ENCODE measurements around the gene ACTL6B.
A peak's percentile ranks its signal among the peaks of the same experiment; 100 is the strongest.
"Not testable (repeated sequence)": the region's sequence is repeated elsewhere in the genome, so short reads cannot be mapped to it uniquely, and the experiment has no call there.

ACTL6B gene

DNA sequence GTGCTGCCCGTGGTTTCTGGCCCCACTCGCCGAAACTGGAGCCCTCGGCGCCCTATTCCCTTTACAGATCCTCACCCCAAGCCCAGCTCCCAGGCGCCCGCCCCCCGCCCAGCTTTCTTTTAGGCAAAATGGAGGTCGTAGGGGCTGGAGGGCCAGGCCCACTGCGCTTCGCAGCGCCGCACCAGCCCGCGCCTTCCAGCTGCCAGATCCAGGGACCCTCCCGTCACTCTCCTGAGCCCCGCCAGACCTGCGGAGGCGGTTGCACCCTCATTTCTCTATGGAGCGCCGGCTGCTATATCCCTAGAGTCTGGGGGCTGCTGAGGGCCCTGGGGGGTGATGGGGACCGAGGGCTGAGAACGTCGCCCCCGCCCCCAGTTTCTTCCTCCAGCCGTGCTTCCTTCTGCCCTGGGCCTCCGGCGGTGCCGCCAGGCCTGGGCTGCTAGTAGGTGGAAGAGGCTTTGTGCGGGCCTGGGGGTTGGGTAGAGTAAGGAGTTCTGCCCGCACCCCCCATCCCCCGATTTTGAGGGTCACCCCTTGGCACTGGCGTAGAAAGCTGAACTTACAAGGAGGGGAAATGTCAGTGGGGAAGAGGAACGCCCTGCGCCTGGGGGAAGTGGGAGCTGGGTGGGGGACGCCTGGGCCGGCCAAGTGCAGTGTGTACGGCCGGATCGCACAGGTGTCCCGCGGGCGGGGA lies 18.3 kb upstream of the ACTL6B start:
- DNase-seq (ENCODE audit: low read depth): no peak
- H3K4me3 ChIP-seq (ENCODE audit: low read depth, low read length): peak overlapping the region; percentile 68
- TF ChIP-seq, protein P1, sequence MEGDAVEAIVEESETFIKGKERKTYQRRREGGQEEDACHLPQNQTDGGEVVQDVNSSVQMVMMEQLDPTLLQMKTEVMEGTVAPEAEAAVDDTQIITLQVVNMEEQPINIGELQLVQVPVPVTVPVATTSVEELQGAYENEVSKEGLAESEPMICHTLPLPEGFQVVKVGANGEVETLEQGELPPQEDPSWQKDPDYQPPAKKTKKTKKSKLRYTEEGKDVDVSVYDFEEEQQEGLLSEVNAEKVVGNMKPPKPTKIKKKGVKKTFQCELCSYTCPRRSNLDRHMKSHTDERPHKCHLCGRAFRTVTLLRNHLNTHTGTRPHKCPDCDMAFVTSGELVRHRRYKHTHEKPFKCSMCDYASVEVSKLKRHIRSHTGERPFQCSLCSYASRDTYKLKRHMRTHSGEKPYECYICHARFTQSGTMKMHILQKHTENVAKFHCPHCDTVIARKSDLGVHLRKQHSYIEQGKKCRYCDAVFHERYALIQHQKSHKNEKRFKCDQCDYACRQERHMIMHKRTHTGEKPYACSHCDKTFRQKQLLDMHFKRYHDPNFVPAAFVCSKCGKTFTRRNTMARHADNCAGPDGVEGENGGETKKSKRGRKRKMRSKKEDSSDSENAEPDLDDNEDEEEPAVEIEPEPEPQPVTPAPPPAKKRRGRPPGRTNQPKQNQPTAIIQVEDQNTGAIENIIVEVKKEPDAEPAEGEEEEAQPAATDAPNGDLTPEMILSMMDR (IDR thresholded peaks at IDR 0.05; ENCODE audit: insufficient read depth, low read depth, low read length, missing control alignments): no peak

DNA sequence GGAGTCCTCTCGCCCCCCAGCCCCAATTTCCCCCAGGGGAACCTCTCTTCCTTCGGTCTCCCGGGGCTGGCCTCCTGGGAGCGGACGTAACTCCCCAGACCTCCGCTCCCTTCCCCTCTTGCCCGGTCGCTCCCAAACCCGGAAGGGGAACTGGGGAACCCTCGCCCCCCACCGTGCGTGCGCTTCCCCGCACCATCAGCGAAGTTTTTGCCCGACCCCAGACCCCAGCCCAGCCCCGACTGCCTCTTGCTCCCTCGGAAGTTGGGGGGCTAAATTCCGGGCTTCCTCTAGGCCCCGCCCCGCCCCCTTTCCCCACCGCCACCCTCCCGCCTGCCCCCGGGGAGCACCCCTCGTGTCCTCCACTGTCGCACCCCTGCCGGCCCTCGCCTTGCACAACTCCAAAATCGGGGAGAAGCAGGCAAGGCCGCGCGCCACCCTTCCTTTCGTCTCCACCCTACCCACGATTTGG lies 17.7 kb upstream of the ACTL6B start:
- peak overlapping the region; percentile 68 for H3K4me3 ChIP-seq (ENCODE audit: low read depth, low read length)
- TF ChIP-seq, protein P1 (IDR thresholded peaks at IDR 0.05; ENCODE audit: insufficient read depth, low read depth, low read length, missing control alignments): no peak
- DNase-seq (ENCODE audit: low read depth): peak; percentile 54

DNA sequence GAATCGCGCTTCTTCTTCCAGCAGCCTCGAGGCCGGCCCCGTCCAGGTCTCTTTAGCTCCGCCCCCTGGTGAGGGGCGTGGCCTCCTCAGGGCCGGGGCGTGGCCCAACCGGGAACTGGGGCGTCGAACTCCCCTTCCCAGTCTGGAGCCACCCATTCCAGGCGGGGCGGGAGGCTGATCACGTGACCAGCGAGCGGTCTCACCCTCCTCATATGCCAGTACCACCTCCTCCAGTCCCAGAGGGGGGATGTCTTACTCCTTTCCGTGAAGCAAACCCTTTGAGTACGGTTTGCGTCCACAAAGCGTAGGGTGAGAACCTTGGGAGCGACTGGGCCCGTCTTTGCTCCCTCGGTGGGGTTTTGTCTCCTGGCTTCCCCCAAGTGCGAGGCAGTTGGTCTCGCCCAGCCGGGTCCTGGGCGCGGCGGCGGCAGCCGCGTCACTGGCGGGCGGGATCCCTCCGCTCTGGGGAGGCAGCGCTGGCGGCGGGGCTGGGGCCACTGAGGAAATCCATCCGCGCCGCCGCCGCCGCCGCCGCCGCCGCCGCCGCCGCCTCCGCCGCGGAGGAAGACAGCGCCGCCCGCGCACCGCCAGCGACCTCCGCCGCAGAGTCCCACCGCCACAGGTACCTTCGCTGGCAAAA lies 17.2 kb upstream of the ACTL6B start, which contains the start of gene GNB2:
TSS of gene GNB2 (plus strand) at position 439 of the 640 bp plus-strand sequence. CDS start 2,526 bp downstream, outside the sequence.
- H3K4me3 ChIP-seq (ENCODE audit: low read depth, low read length): peak within 1 kb of the TSS; percentile 68
- TF ChIP-seq, protein P1 (IDR thresholded peaks at IDR 0.05; ENCODE audit: insufficient read depth, low read depth, low read length, missing control alignments): no peak
- DNase-seq (ENCODE audit: low read depth): peak; percentile 99

DNA sequence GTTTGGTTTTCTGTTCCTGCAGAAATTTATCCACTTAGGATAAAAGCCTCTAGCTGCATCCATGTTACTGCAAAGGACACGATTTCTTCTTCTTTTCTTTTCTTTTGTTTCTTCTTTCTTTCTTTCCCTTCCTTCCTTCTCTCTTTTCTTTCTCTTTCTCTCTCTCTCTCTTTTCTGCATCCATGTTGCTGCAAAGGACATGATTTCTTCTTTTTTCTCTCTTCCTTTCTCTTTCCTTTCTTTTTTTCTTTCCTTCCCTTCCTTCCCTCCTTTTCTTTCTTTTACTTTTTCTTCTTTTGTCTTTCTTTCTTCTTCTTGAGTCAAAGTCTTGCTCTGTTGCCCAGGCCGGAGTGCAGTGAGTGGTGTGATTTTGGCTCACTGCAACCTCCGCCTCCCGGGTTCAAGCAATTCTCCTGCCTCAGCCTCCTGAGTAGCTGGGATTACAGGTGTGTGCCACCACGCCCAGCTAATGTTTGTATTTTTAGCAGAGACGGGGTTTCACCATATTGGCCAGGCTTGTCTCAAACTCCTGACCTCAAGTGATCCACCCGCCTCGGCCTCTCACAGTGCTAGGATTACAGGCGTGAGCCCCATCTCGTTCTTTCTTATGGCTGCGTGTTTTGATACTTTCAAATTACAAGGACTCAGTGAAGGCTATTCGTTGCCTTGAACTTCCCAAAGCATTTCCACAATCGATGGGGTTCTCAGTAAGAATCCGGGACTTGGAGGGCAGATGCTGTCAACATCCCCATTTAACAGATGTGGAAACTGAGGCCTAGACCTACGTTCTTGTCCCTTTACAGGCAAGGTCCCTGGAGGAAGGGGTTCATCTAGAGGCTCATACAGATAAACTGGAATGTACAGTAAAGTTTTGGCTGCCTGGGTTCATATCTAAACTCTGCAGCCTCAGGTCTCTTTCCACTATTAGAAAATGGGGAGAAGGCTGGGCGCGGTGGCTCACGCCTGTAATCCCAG lies 15.4 kb upstream of the ACTL6B start:
- no peak overlapping the region for H3K4me3 ChIP-seq (ENCODE audit: low read depth, low read length)
- TF ChIP-seq, protein P1 (IDR thresholded peaks at IDR 0.05; ENCODE audit: insufficient read depth, low read depth, low read length, missing control alignments): no peak
- DNase-seq (ENCODE audit: low read depth): no peak

DNA sequence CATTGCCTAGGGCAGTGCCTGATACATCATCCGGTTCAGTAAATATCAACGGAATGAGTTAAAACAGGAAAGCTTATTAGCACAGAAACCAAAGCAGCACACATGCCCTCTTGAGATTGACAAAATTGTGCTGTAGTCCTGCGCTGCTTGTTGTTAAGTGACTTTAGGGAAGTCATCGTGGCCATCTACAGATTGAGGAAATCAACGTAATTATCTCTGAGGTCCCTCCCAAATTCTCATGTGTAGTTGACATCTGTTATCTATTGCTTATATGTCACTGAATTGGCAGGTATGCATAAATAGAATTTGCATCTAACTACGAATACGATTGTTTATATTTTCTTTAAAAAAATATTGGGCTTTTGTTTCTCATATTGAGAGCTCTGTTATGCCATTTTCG lies 13.8 kb upstream of the ACTL6B start:
- H3K4me3 ChIP-seq (ENCODE audit: low read depth, low read length): no peak overlapping the region
- DNase-seq (ENCODE audit: low read depth): no peak
- TF ChIP-seq, protein P1 (IDR thresholded peaks at IDR 0.05; ENCODE audit: insufficient read depth, low read depth, low read length, missing control alignments): no peak

DNA sequence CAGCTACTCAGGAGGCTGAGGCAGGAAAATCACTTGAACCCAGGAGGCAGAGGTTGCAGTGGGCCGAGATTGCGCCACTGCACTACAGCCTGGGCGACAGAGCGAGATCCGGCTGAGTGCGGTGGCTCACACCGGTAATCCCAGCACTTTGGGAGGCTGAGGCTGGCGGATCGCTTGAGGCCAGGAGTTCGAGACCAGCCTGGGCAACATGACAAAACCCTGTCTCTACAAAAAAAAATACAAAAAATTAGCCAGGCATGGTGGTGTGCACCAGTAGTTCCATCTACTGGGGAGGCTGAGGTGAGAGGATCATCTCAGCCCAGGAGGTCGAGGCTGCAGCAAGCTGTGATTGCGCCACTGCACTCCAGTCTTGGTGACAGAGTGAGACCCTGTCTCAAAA lies 12.9 kb upstream of the ACTL6B start:
- not testable (repeated sequence) for H3K4me3 ChIP-seq (ENCODE audit: low read depth, low read length); DNase-seq (ENCODE audit: low read depth)

DNA sequence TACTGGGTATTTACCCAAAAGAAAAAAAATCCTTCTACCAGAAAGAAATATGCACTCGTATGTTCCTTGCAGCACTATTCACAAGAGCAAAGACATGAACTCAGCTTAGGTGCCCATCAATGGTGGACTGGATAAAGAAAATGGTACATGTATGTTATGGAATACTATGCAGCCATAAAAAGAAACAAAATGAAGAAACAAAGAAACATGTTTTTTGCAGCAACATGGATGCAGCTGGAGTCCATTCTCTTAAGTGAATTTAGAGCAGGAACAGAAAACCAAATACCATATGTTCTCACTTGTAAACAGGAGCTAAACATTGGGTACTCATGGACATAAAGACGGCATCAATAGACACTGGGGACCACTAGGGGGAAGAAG lies 11.8 kb upstream of the ACTL6B start:
- DNase-seq (ENCODE audit: low read depth): no peak
- no peak overlapping the region for H3K4me3 ChIP-seq (ENCODE audit: low read depth, low read length)
- TF ChIP-seq, protein P1 (IDR thresholded peaks at IDR 0.05; ENCODE audit: insufficient read depth, low read depth, low read length, missing control alignments): no peak
